Keratinocyte (primary cell): ENCODE results near the gene TNC.

Experiments
- EZH2 ChIP-seq: IDR thresholded peaks from one replicate; pipeline ENCODE4 v1.6.1; 2012; ENCODE audit warnings: inconsistent platforms, mild to moderate bottlenecking, low read length, moderate library complexity
- TF ChIP-seq, protein P1 (sequence below), 3 experiments: IDR thresholded peaks in 1 of 3; conservative IDR thresholded peaks in 1 of 3; optimal IDR thresholded peaks in 1 of 3; 2 replicates in 2 of 3; 3 replicates in 1 of 3; pipeline versions ENCODE3 to v1.5.1; 2011; ENCODE audit warnings: low read length in 3 of 3, mild to moderate bottlenecking in 3 of 3, moderate library complexity in 2 of 3, control low read depth in 1 of 3, inconsistent platforms in 1 of 3; ENCODE audit not compliant: insufficient read depth in 2 of 3; ENCODE audit errors: extremely low read depth in 1 of 3

DNA sequence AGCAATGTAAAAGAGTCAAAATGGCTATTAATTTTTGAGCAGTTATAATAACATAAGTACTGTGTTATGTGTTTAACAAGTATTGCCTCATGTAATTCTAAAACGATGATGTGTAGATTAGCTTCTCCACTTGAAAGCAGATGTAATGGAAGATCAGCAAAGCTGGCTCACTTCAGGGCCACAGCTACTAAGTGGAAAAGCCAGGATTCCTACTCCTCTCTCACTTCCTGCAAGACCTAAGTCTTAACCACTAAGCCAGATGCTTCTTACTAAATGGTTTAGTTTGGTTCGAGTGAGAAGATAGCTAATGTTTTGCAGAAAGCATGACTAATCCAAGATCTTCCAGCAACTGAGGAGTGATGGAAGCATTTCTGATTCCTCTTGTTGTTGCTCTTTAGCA, 15.7 kb upstream of the TNC start:
- TF ChIP-seq, protein P1, sequence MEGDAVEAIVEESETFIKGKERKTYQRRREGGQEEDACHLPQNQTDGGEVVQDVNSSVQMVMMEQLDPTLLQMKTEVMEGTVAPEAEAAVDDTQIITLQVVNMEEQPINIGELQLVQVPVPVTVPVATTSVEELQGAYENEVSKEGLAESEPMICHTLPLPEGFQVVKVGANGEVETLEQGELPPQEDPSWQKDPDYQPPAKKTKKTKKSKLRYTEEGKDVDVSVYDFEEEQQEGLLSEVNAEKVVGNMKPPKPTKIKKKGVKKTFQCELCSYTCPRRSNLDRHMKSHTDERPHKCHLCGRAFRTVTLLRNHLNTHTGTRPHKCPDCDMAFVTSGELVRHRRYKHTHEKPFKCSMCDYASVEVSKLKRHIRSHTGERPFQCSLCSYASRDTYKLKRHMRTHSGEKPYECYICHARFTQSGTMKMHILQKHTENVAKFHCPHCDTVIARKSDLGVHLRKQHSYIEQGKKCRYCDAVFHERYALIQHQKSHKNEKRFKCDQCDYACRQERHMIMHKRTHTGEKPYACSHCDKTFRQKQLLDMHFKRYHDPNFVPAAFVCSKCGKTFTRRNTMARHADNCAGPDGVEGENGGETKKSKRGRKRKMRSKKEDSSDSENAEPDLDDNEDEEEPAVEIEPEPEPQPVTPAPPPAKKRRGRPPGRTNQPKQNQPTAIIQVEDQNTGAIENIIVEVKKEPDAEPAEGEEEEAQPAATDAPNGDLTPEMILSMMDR (optimal IDR thresholded peaks at IDR 0.05 in 1 of 3, IDR thresholded peaks at IDR 0.05 in 1 of 3, conservative IDR thresholded peaks at IDR 0.05 in 1 of 3; ENCODE audit: extremely low read depth in 1 of 3, insufficient read depth in 2 of 3, low read length in 3 of 3) = no peak
- no peak for TF ChIP-seq EZH2
